GM18499 (cell line): ENCODE data around the gene ATP2A1.
"Not testable (repeated sequence)": the region's sequence is repeated elsewhere in the genome, so short reads cannot be mapped to it uniquely, and the experiment has no call there.

Experiments used
- ATAC-seq: cut with Tn5 transposase; IDR thresholded peaks from one replicate; pipeline ENCODE4 v1.9.1; 2021; ENCODE audit warnings: moderate number of reproducible peaks; ENCODE audit not compliant: insufficient read depth, unreplicated experiment

ATP2A1 gene

GRCh38 chr16:28880589-28880915, 2.3 kb downstream of the ATP2A1 start:
- no peak for ATAC-seq

GRCh38 chr16:28880955-28881354, 2.7 kb downstream of the ATP2A1 start:
- no peak for ATAC-seq

GRCh38 chr16:28881565-28881964, 3.3 kb downstream of the ATP2A1 start:
- ATAC-seq = not testable (repeated sequence)

- ATAC-seq = no peak
These were observed 4.4 kb downstream of the ATP2A1 start for GRCh38 chr16:28882551-28883160.

- ATAC-seq = no peak
These were observed 5.1 kb downstream of the ATP2A1 start for GRCh38 chr16:28883221-28883996.

- no peak for ATAC-seq
These were observed 5.8 kb downstream of the ATP2A1 start for GRCh38 chr16:28884045-28884444.

- ATAC-seq = no peak
These were observed 8.7 kb downstream of the ATP2A1 start for GRCh38 chr16:28886945-28887344.

- not testable (repeated sequence) for ATAC-seq
These were observed 12.1 kb downstream of the ATP2A1 start for GRCh38 chr16:28890355-28890754.

GRCh38 chr16:28891964-28892890, 13.9 kb downstream of the ATP2A1 start:
- no peak for ATAC-seq

- no peak for ATAC-seq
These were observed 15.0 kb downstream of the ATP2A1 start for GRCh38 chr16:28893291-28893690.

- no peak for ATAC-seq
These were observed 17.3 kb downstream of the ATP2A1 start for GRCh38 chr16:28895609-28896008.

GRCh38 chr16:28897826-28898225, 19.5 kb downstream of the ATP2A1 start:
- no peak for ATAC-seq

- no peak for ATAC-seq
These were observed 20.0 kb downstream of the ATP2A1 start for GRCh38 chr16:28898266-28898665.

GRCh38 chr16:28898942-28899341, 20.7 kb downstream of the ATP2A1 start:
- no peak for ATAC-seq

GRCh38 chr16:28899882-28900590, 21.7 kb downstream of the ATP2A1 start:
- no peak for ATAC-seq

- ATAC-seq = no peak
These were observed 22.3 kb downstream of the ATP2A1 start for GRCh38 chr16:28900601-28901000.

GRCh38 chr16:28901862-28902261, 23.6 kb downstream of the ATP2A1 start:
- ATAC-seq = no peak

- no peak for ATAC-seq
These were observed 24.6 kb downstream of the ATP2A1 start for GRCh38 chr16:28902909-28903308.

GRCh38 chr16:28903344-28904042, 25.2 kb downstream of the ATP2A1 start:
- no peak for ATAC-seq

GRCh38 chr16:28904363-28904762, 26.1 kb downstream of the ATP2A1 start:
- ATAC-seq = no peak
